ENCODE data around the gene XPNPEP1. TPM values are rescaled to one million over a fixed set of nuclear protein-coding genes. Genes with fewer than 3 reads are reported as not detected.

The XPNPEP1 gene
- total RNA-seq, 1 donor from 2014 or later = 174 TPM

GRCh38 chr10:109820620-109821405 lies 102.5 kb downstream of the XPNPEP1 start:
- no peak for DNase-seq (ENCODE audit: low read depth)

- DNase-seq (ENCODE audit: low read depth) = no peak
Observed at GRCh38 chr10:109819807-109820206, 103.5 kb downstream of the XPNPEP1 start.

Other genes with a start within 250 kb of the XPNPEP1 start
- gene ADD3, start 84.5 kb upstream of the XPNPEP1 start, total RNA-seq = 95.9 and 799 TPM in 2 replicates

Data from myocyte (in vitro differentiated cells).